ENCODE results near the gene KCNIP4. TPM values are rescaled to one million over a fixed set of nuclear protein-coding genes. Genes with fewer than 3 reads are reported as not detected.

KCNIP4 gene
- total RNA-seq, 1 experiment from 2014 or later = not detected

- no peak for DNase-seq
- no peaks in the 10 kb centered on the region for H3K27me3 ChIP-seq (ENCODE audit: insufficient read depth, low read depth)
- CTCF ChIA-PET = no interaction called here
- no TSS peak for BruUV-seq (replicated peaks)
- H3K9me3 ChIP-seq (ENCODE audit: insufficient read depth, low read depth) = no peaks in the 10 kb centered on the region
- H2AFZ ChIP-seq = no peak overlapping the region
- H3F3A ChIP-seq (ENCODE audit: insufficient read depth, low read depth) = no peaks in the 10 kb centered on the region
- H3K9me2 ChIP-seq (ENCODE audit: insufficient read depth) = no peaks in the 10 kb centered on the region
- H3K4me2 ChIP-seq = no peak overlapping the region
- H3K27ac ChIP-seq = no peak overlapping the region
- intact Hi-C loops (cut with micrococcal nuclease; ENCODE audit: unreplicated experiment) = no loop called here
- no peaks in the 10 kb centered on the region for H3K79me2 ChIP-seq (ENCODE audit: low read depth)
- no peaks in the 10 kb centered on the region for H3K36me3 ChIP-seq (ENCODE audit: low read depth)
- TF ChIP-seq CTCF (conservative IDR thresholded peaks at IDR 0.05) (no peak), EZH2 (IDR thresholded peaks at IDR 0.05; ENCODE audit: low read depth) (no peak)
- no peaks in the 10 kb centered on the region for H4K20me1 ChIP-seq (ENCODE audit: insufficient read depth)
- H3K4me1 ChIP-seq (replicated peaks; ENCODE audit: insufficient read depth) = no peaks in the 10 kb centered on the region
- H3K4me3 ChIP-seq = no peak overlapping the region
- POLR2A ChIA-PET (ENCODE audit: unreplicated experiment) = no interaction called here
These were observed 396.1 kb downstream of the KCNIP4 start for GRCh38 chr4:21552455-21552854.

- no peaks in the 10 kb centered on the region for H3K9me3 ChIP-seq (ENCODE audit: insufficient read depth, low read depth)
- ChIA-PET CTCF (no interaction called here), POLR2A (ENCODE audit: unreplicated experiment) (no interaction called here)
- H3K36me3 ChIP-seq (ENCODE audit: low read depth) = no peaks in the 10 kb centered on the region
- H3K9me2 ChIP-seq (ENCODE audit: insufficient read depth) = no peaks in the 10 kb centered on the region
- intact Hi-C loops (cut with micrococcal nuclease; ENCODE audit: unreplicated experiment) = no loop called here
- H3K79me2 ChIP-seq (ENCODE audit: low read depth) = no peaks in the 10 kb centered on the region
- no peaks in the 10 kb centered on the region for H3K27me3 ChIP-seq (ENCODE audit: insufficient read depth, low read depth)
- no peaks in the 10 kb centered on the region for H3F3A ChIP-seq (ENCODE audit: insufficient read depth, low read depth)
- no peak overlapping the region for H3K4me3 ChIP-seq
- H4K20me1 ChIP-seq (ENCODE audit: insufficient read depth) = no peaks in the 10 kb centered on the region
- BruUV-seq (replicated peaks) = no TSS peak
- H3K27ac ChIP-seq = no peak overlapping the region
- no peak overlapping the region for H3K4me2 ChIP-seq
- no peak for TF ChIP-seq EZH2 (IDR thresholded peaks at IDR 0.05; ENCODE audit: low read depth)
- DNase-seq = no peak
- no peak overlapping the region for H2AFZ ChIP-seq
- no peaks in the 10 kb centered on the region for H3K4me1 ChIP-seq (replicated peaks; ENCODE audit: insufficient read depth)
These were observed 403.6 kb downstream of the KCNIP4 start for GRCh38 chr4:21544955-21545354.

- H3K27ac ChIP-seq = no peak overlapping the region
- H3F3A ChIP-seq (ENCODE audit: insufficient read depth, low read depth) = no peaks in the 10 kb centered on the region
- H3K4me2 ChIP-seq = no peak overlapping the region
- no peak overlapping the region for H3K4me3 ChIP-seq
- ChIA-PET POLR2A (ENCODE audit: unreplicated experiment) (no interaction called here), CTCF (no interaction called here)
- no peaks in the 10 kb centered on the region for H4K20me1 ChIP-seq (ENCODE audit: insufficient read depth)
- no peaks in the 10 kb centered on the region for H3K9me2 ChIP-seq (ENCODE audit: insufficient read depth)
- no peak for TF ChIP-seq CTCF (conservative IDR thresholded peaks at IDR 0.05)
- TF ChIP-seq EZH2 (IDR thresholded peaks at IDR 0.05; ENCODE audit: low read depth) = no peak
- no peaks in the 10 kb centered on the region for H3K9me3 ChIP-seq (ENCODE audit: insufficient read depth, low read depth)
- no peak overlapping the region for H2AFZ ChIP-seq
- DNase-seq = no peak
- no peaks in the 10 kb centered on the region for H3K4me1 ChIP-seq (replicated peaks; ENCODE audit: insufficient read depth)
- no peaks in the 10 kb centered on the region for H3K79me2 ChIP-seq (ENCODE audit: low read depth)
- no peaks in the 10 kb centered on the region for H3K36me3 ChIP-seq (ENCODE audit: low read depth)
- intact Hi-C loops (cut with micrococcal nuclease; ENCODE audit: unreplicated experiment) = no loop called here
- BruUV-seq (replicated peaks) = no TSS peak
- H3K27me3 ChIP-seq (ENCODE audit: insufficient read depth, low read depth) = no peaks in the 10 kb centered on the region
These were observed 404.2 kb downstream of the KCNIP4 start for GRCh38 chr4:21544415-21544814.

GRCh38 chr4:21543514-21543913 is 405.1 kb downstream of the KCNIP4 start:
- ChIA-PET CTCF (no interaction called here), POLR2A (ENCODE audit: unreplicated experiment) (no interaction called here)
- Histone ChIP-seq H3K27ac (no peak overlapping the region), H3K36me3 (ENCODE audit: low read depth) (no peaks in the 10 kb centered on the region), H3K4me1 (replicated peaks; ENCODE audit: insufficient read depth) (no peaks in the 10 kb centered on the region), H2AFZ (no peak overlapping the region), H3K4me2 (no peak overlapping the region), H4K20me1 (ENCODE audit: insufficient read depth) (no peaks in the 10 kb centered on the region), H3K27me3 (ENCODE audit: insufficient read depth, low read depth) (no peaks in the 10 kb centered on the region), H3K9me2 (ENCODE audit: insufficient read depth) (no peaks in the 10 kb centered on the region), H3K9me3 (ENCODE audit: insufficient read depth, low read depth) (no peaks in the 10 kb centered on the region), H3K79me2 (ENCODE audit: low read depth) (no peaks in the 10 kb centered on the region), H3K4me3 (no peak overlapping the region), H3F3A (ENCODE audit: insufficient read depth, low read depth) (no peaks in the 10 kb centered on the region)
- BruUV-seq (replicated peaks) = no TSS peak
- intact Hi-C loops (cut with micrococcal nuclease; ENCODE audit: unreplicated experiment) = no loop called here
- TF ChIP-seq CTCF (conservative IDR thresholded peaks at IDR 0.05) = no peak
- no peak for TF ChIP-seq EZH2 (IDR thresholded peaks at IDR 0.05; ENCODE audit: low read depth)
- DNase-seq = no peak
